ENCODE results near the gene HTR3B.
A peak's percentile ranks its signal among the peaks of the same experiment; 100 is the strongest.
"Not testable (repeated sequence)": the region's sequence is repeated elsewhere in the genome, so short reads cannot be mapped to it uniquely, and the experiment has no call there.

HTR3B gene, protein sequence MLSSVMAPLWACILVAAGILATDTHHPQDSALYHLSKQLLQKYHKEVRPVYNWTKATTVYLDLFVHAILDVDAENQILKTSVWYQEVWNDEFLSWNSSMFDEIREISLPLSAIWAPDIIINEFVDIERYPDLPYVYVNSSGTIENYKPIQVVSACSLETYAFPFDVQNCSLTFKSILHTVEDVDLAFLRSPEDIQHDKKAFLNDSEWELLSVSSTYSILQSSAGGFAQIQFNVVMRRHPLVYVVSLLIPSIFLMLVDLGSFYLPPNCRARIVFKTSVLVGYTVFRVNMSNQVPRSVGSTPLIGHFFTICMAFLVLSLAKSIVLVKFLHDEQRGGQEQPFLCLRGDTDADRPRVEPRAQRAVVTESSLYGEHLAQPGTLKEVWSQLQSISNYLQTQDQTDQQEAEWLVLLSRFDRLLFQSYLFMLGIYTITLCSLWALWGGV

GRCh38 chr11:113904379-113905101 lies at the start of gene HTR3B:
HTR3B (plus strand) TSS chr11:113904796; CDS start chr11:113904934, 138 bp downstream.
- no peak for DNase-seq

GRCh38 chr11:113855803-113856202 lies 48.8 kb upstream of the HTR3B start:
- DNase-seq = no peak

GRCh38 chr11:113856966-113857759 lies 47.4 kb upstream of the HTR3B start:
- no peak for DNase-seq

GRCh38 chr11:113859665-113860064 lies 44.9 kb upstream of the HTR3B start:
- no peak for DNase-seq

DNA sequence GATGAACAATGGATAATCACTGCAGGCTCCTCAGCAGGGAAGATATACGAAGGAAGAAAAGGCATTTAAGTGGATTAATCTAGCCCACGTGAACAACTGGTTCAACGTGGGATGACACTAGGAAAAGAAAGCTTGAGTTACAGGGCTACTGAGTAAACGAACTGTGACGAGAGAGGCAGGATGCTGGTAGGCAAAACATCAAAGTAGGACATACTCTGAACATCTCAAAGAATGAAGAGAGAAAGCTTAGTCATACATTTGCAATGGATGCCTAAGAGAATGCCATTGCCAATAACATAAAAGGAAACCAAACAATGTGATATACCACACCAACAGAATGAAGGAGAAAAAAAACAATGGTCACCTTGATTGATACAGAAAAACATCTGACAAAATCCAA lies 42.2 kb upstream of the HTR3B start:
- DNase-seq = no peak

- no peak for DNase-seq
These were observed 40.2 kb upstream of the HTR3B start for GRCh38 chr11:113864410-113864809.

- DNase-seq = no peak
These were observed 38.7 kb upstream of the HTR3B start for GRCh38 chr11:113865873-113866272.

GRCh38 chr11:113867843-113868503 lies 36.6 kb upstream of the HTR3B start:
- DNase-seq = no peak

DNA sequence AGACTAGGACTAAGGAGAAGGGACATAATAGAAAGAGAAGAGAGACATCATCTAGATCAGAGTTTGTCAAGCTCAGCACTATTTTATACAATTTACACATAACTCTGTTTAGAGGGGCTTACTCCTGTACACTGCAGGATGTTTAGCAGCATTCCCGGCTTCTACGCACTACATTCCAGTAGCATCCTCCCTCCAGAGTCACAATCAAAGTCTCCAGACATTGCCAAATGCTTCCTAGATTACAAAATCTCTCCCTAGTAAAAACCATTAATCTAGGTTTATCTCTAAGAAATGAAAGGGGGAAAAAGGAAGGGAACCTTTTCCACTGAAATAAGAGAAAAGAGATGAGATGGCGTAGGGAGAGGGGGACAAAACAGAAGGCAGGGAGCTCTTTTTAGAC lies 33.3 kb upstream of the HTR3B start:
- no peak for DNase-seq

DNA sequence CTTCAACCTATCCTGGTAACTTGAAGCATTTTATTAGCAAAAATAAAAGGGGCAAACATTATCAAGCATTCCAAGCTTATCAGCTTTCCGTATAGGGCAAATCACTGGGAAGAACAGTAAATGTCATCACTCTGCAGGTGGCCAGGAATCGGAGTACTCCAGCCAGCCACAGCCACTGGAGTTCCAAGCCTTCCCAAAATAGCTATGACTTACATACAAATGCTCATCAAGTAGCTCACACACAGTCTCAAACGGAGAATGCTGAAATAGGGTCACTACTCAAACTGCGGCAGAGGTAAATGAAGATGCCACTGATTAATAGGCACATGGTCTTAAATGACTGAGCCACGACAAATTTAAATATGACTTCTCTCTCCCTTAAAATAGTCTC lies 31.4 kb upstream of the HTR3B start:
- DNase-seq = no peak

GRCh38 chr11:113874096-113874495 lies 30.5 kb upstream of the HTR3B start:
- DNase-seq = no peak

- no peak for DNase-seq
These were observed 29.9 kb upstream of the HTR3B start for GRCh38 chr11:113874581-113875233.

- DNase-seq = peak; percentile 97
These were observed 29.1 kb upstream of the HTR3B start, which contains the start of gene USP28 for GRCh38 chr11:113875234-113876073. USP28 (minus strand) TSS chr11:113875572; CDS start chr11:113875501, 71 bp downstream.

- no peak for DNase-seq
These were observed 28.4 kb upstream of the HTR3B start for GRCh38 chr11:113876074-113876797.

- no peak for DNase-seq
These were observed 27.6 kb upstream of the HTR3B start for GRCh38 chr11:113876798-113877669.

DNA sequence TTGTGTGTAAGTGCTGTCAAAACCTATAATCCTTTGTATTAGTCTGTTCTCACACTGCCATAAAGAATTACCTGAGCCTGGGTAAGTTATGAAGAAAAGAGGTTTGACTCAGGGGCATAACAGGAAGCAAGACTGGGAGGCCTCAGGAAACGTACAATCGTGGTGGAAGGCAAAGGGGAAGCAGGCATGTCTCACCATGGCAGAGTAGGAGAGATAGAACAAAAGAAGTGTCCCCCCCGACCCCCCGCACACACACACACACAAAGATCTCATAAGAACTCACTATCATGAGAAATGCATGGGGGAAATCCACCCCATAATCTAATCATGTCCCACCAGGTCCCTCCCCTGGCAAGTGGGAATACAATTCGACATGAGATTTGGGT lies 26.9 kb upstream of the HTR3B start:
- DNase-seq = no peak

- not testable (repeated sequence) for DNase-seq
These were observed 25.1 kb upstream of the HTR3B start for GRCh38 chr11:113879446-113879845.

DNA sequence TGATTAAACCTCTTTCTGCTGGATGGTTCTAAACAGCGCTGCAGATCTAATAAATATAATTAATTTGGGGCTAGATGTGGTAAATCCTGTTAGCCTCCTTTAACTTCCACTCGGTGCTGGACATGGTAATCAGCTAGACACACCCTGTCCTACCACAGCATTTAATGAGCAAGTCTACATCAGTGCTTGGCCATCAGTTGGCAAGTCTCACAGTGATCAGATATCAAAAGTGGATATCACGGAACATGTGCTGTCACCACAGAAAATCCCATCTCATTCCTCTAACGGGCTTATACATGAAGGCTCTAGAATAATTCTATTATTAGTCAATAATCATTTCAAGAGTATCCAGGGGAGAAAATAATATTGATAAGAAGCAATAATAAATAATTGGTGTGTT lies 23.6 kb upstream of the HTR3B start:
- no peak for DNase-seq

DNA sequence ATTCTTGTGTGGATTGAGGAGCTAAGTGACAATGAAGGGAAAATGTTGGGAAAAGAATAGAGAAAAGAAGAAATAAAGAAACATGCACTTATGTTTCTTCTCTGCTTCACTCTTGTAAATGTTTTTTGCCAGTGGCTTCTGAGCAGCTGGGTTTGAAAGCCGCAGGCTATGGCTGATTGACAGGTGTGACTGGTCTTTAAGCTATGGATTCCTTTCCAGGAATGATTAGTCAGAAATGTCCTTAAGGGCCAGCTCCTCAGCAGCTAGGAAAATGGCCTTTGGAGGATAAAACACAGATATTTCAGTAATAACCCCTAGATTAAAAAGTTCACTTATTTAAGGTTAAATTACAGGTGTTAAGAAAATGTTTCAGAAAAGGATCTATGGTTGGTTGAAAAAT lies 22.7 kb upstream of the HTR3B start:
- no peak for DNase-seq
